ENCODE measurements around the gene OAS2. TPM values are rescaled to one million over a fixed set of nuclear protein-coding genes. Genes with fewer than 3 reads are reported as not detected.

The OAS2 gene
- total RNA-seq, 1 donor from 2014 or later: not detected

GRCh38 chr12:112967858-112968257 is 10.5 kb upstream of the OAS2 start:
- TF ChIP-seq, protein P1, sequence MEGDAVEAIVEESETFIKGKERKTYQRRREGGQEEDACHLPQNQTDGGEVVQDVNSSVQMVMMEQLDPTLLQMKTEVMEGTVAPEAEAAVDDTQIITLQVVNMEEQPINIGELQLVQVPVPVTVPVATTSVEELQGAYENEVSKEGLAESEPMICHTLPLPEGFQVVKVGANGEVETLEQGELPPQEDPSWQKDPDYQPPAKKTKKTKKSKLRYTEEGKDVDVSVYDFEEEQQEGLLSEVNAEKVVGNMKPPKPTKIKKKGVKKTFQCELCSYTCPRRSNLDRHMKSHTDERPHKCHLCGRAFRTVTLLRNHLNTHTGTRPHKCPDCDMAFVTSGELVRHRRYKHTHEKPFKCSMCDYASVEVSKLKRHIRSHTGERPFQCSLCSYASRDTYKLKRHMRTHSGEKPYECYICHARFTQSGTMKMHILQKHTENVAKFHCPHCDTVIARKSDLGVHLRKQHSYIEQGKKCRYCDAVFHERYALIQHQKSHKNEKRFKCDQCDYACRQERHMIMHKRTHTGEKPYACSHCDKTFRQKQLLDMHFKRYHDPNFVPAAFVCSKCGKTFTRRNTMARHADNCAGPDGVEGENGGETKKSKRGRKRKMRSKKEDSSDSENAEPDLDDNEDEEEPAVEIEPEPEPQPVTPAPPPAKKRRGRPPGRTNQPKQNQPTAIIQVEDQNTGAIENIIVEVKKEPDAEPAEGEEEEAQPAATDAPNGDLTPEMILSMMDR (IDR thresholded peaks at IDR 0.05; ENCODE audit: partially characterized antibody, unreplicated experiment): no peak
- no peak for DNase-seq
- Mint-ChIP-seq H3K27ac (ENCODE audit: unreplicated experiment) (no peak overlapping the region), H3K9me3 (ENCODE audit: unreplicated experiment) (no peaks in the 10 kb centered on the region), H3K4me1 (ENCODE audit: low read depth, unreplicated experiment) (no peaks in the 10 kb centered on the region), H3K36me3 (ENCODE audit: unreplicated experiment) (peaks cover 10% of the 10 kb centered on the region), H3K27me3 (ENCODE audit: unreplicated experiment) (peaks cover 2% of the 10 kb centered on the region), H3K4me3 (ENCODE audit: unreplicated experiment) (no peak overlapping the region)

- TF ChIP-seq, protein P1 (IDR thresholded peaks at IDR 0.05; ENCODE audit: partially characterized antibody, unreplicated experiment): no peak
- Mint-ChIP-seq H3K4me3 (ENCODE audit: unreplicated experiment) (no peak overlapping the region), H3K4me1 (ENCODE audit: low read depth, unreplicated experiment) (no peaks in the 10 kb centered on the region), H3K27me3 (ENCODE audit: unreplicated experiment) (peaks cover 2% of the 10 kb centered on the region), H3K27ac (ENCODE audit: unreplicated experiment) (no peak overlapping the region), H3K9me3 (ENCODE audit: unreplicated experiment) (peaks cover 1% of the 10 kb centered on the region), H3K36me3 (ENCODE audit: unreplicated experiment) (peaks cover 5% of the 10 kb centered on the region)
- no peak for DNase-seq
Measured at GRCh38 chr12:112969547-112970306, 8.6 kb upstream of the OAS2 start.

DNA sequence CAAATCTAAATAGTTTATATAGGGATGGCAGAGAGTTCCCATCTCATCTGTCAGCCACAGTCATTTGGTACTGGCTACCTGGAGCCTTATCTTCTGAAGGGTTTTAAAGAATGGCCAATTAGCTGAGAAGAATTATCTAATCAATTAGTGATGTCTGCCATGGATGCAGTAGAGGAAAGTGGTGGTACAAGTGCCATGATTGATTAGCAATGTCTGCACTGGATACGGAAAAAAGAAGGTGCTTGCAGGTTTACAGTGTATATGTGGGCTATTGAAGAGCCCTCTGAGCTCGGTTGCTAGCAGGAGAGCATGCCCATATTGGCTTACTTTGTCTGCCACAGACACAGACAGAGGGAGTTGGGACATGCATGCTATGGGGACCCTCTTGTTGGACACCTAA is 7.9 kb upstream of the OAS2 start:
- no peak overlapping the region for H3K27ac Mint-ChIP-seq (ENCODE audit: unreplicated experiment)
- DNase-seq: no peak
- peaks cover 5% of the 10 kb centered on the region for H3K36me3 Mint-ChIP-seq (ENCODE audit: unreplicated experiment)
- no peak overlapping the region for H3K4me3 Mint-ChIP-seq (ENCODE audit: unreplicated experiment)
- H3K9me3 Mint-ChIP-seq (ENCODE audit: unreplicated experiment): peaks cover 1% of the 10 kb centered on the region
- no peaks in the 10 kb centered on the region for H3K4me1 Mint-ChIP-seq (ENCODE audit: low read depth, unreplicated experiment)
- H3K27me3 Mint-ChIP-seq (ENCODE audit: unreplicated experiment): peaks cover 2% of the 10 kb centered on the region
- TF ChIP-seq, protein P1 (IDR thresholded peaks at IDR 0.05; ENCODE audit: partially characterized antibody, unreplicated experiment): no peak

- TF ChIP-seq, protein P1 (IDR thresholded peaks at IDR 0.05; ENCODE audit: partially characterized antibody, unreplicated experiment): no peak
- H3K27ac Mint-ChIP-seq (ENCODE audit: unreplicated experiment): no peak overlapping the region
- H3K4me3 Mint-ChIP-seq (ENCODE audit: unreplicated experiment): no peak overlapping the region
- H3K36me3 Mint-ChIP-seq (ENCODE audit: unreplicated experiment): peaks cover 5% of the 10 kb centered on the region
- no peaks in the 10 kb centered on the region for H3K27me3 Mint-ChIP-seq (ENCODE audit: unreplicated experiment)
- DNase-seq: no peak
- peaks cover 1% of the 10 kb centered on the region for H3K9me3 Mint-ChIP-seq (ENCODE audit: unreplicated experiment)
- H3K4me1 Mint-ChIP-seq (ENCODE audit: low read depth, unreplicated experiment): no peaks in the 10 kb centered on the region
Measured at GRCh38 chr12:112971248-112971647, 7.1 kb upstream of the OAS2 start.

- Mint-ChIP-seq H3K4me1 (ENCODE audit: low read depth, unreplicated experiment) (no peaks in the 10 kb centered on the region), H3K36me3 (ENCODE audit: unreplicated experiment) (peaks cover under 1% of the 10 kb centered on the region), H3K27me3 (ENCODE audit: unreplicated experiment) (no peaks in the 10 kb centered on the region), H3K27ac (ENCODE audit: unreplicated experiment) (no peak overlapping the region), H3K4me3 (ENCODE audit: unreplicated experiment) (no peak overlapping the region), H3K9me3 (ENCODE audit: unreplicated experiment) (peaks cover 1% of the 10 kb centered on the region)
- TF ChIP-seq, protein P1 (IDR thresholded peaks at IDR 0.05; ENCODE audit: partially characterized antibody, unreplicated experiment): no peak
- DNase-seq: no peak
Measured at GRCh38 chr12:112973011-112973735, 5.1 kb upstream of the OAS2 start.

All from glutamatergic neuron (in vitro differentiated cells).